GM12878 (cell line): ENCODE measurements around the gene NOL8. TPM values are rescaled to one million over a fixed set of nuclear protein-coding genes. Genes with fewer than 3 reads are reported as not detected.

Experiments used
- ATAC-seq: fragments of 200-7000 bp; cut with Tn5 transposase; 3 replicates; pipeline ENCODE4 v1.9.1; 2020; ENCODE audit warnings: mild to moderate bottlenecking, moderate library complexity
- BruUV-seq: library from RNA; stranded (reverse); fragments of 400-500 nt; replicated peaks from 2 replicates; lab custom pipeline; 2021; lab: Mats Ljungman, UMichigan
- CTCF ChIA-PET: fragments of 300-600 bp; sonication (Branson Sonifier 250); formaldehyde crosslinking; extraction: SDS; loops from one replicate; lab custom pipeline; 2021; ENCODE audit warnings: inconsistent platforms; lab: Yijun Ruan, JAX
- POLR2A ChIA-PET: fragments of 350-600 bp; formaldehyde crosslinking; extraction: SDS; loops from one replicate; lab custom pipeline; 2021; ENCODE audit warnings: inconsistent platforms; lab: Charles Lee
- RAD21 ChIA-PET: fragments of 300-600 bp; sonication (Branson Sonifier 250); formaldehyde crosslinking; loops from one replicate; lab custom pipeline; 2023; ENCODE audit warnings: antibody characterized with exemption; ENCODE audit not compliant: unreplicated experiment; lab: Charles Lee
- SMC1A ChIA-PET: fragments of 300-600 bp; sonication (Branson Sonifier 250); formaldehyde crosslinking; loops from one replicate; lab custom pipeline; 2023; ENCODE audit not compliant: unreplicated experiment, uncharacterized antibody; lab: Charles Lee
- DNase-seq: peaks from one replicate; pipeline ENCODE4 v3.0.0-alpha.2; 2011; ENCODE audit warnings: low read depth, low spot score
- FAIRE-seq: peaks from 3 replicates; lab custom pipeline; 2011; peaks lifted over from hg19 to GRCh38; lab: Jason Lieb, UNC
- H2AFZ ChIP-seq: 2 replicates; pipeline ENCODE4 v1.6.0; 2011; ENCODE audit warnings: low read depth, low read length, control low read depth; ENCODE audit not compliant: control insufficient read depth
- H3K27ac ChIP-seq: 2 replicates; pipeline ENCODE4 v1.5.1; 2011; ENCODE audit warnings: control low read depth; ENCODE audit not compliant: control insufficient read depth, insufficient read depth
- H3K27me3 ChIP-seq, 2 experiments: replicated peaks in 1 of 2; 2 replicates each; pipeline versions ENCODE4 v1.6.0 to v1.6.1; 2011; ENCODE audit warnings: low read length in 1 of 2; ENCODE audit not compliant: control insufficient read depth in 2 of 2, insufficient read depth in 2 of 2
- H3K36me3 ChIP-seq, 2 experiments: 2 replicates each; pipeline ENCODE4 v1.5.1; 2011; ENCODE audit warnings: low read length in 1 of 2; ENCODE audit not compliant: control insufficient read depth in 2 of 2, insufficient read depth in 2 of 2
- H3K4me1 ChIP-seq: 2 replicates; pipeline ENCODE4 v1.6.1; 2011; ENCODE audit warnings: mild to moderate bottlenecking, low read length, moderate library complexity, mixed read lengths; ENCODE audit not compliant: control insufficient read depth, insufficient read depth
- H3K4me2 ChIP-seq: 2 replicates; pipeline ENCODE4 v1.6.0; 2011; ENCODE audit warnings: control low read depth; ENCODE audit not compliant: control insufficient read depth, insufficient read depth
- H3K4me3 ChIP-seq: fragments of 200-600 bp; sonication (generic); 2 replicates; pipeline ENCODE4 v1.5.1; 2016
- H3K79me2 ChIP-seq: 2 replicates; pipeline ENCODE4 v1.6.0; 2011; ENCODE audit warnings: low read length; ENCODE audit not compliant: control insufficient read depth, insufficient read depth
- H3K9ac ChIP-seq: 2 replicates; pipeline ENCODE4 v1.8.0; 2011; ENCODE audit warnings: low read length, control low read depth, mixed read lengths; ENCODE audit not compliant: control insufficient read depth, insufficient read depth
- H3K9me3 ChIP-seq: replicated peaks from 3 replicates; pipeline ENCODE4 v1.5.1; 2011; ENCODE audit warnings: mild to moderate bottlenecking, low read length; ENCODE audit not compliant: control insufficient read depth, insufficient read depth
- H4K20me1 ChIP-seq: 2 replicates; pipeline ENCODE4 v1.6.0; 2011; ENCODE audit not compliant: control insufficient read depth, insufficient read depth
- BACH1 ChIP-seq: fragments of 450-650 bp; IDR thresholded peaks from 2 replicates; pipeline ENCODE4 v1.6.1; 2017; ENCODE audit warnings: mild to moderate bottlenecking, borderline replicate concordance
- BCL3 ChIP-seq: IDR thresholded peaks from 2 replicates; pipeline ENCODE4 v1.6.1; 2011; ENCODE audit warnings: borderline replicate concordance, low read depth, mild to moderate bottlenecking, moderate library complexity, low read length; ENCODE audit not compliant: insufficient read depth, poor library complexity, severe bottlenecking
- CEBPB ChIP-seq, 2 experiments: fragments of 150-350 bp in 1 of 2; IDR thresholded peaks; 2 replicates each; pipeline ENCODE4 v1.6.1; 2012 to 2014; ENCODE audit warnings: low read depth in 2 of 2, low read length in 2 of 2, borderline replicate concordance in 1 of 2, inconsistent platforms in 1 of 2
- CHD4 ChIP-seq: fragments of 200-600 bp; sonication (generic); IDR thresholded peaks from 2 replicates; pipeline ENCODE4 v1.6.1; 2016; ENCODE audit warnings: mild to moderate bottlenecking
- EED ChIP-seq: sonication (generic); IDR thresholded peaks from 2 replicates; pipeline ENCODE4 v1.6.1; 2016; ENCODE audit warnings: antibody characterized with exemption, low read depth
- FOXK2 ChIP-seq: fragments of 450-650 bp; IDR thresholded peaks from 2 replicates; pipeline ENCODE4 v1.6.1; 2017; ENCODE audit warnings: mild to moderate bottlenecking, moderate library complexity
- FOXM1 ChIP-seq: IDR thresholded peaks from 2 replicates; pipeline ENCODE4 v1.6.1; 2012; ENCODE audit warnings: low read depth, mild to moderate bottlenecking, inconsistent platforms, low read length, moderate library complexity
- IKZF2 ChIP-seq, 2 experiments: fragments of 450-650 bp; IDR thresholded peaks; 2 replicates each; pipeline ENCODE4 v1.6.1; 2017; ENCODE audit warnings: mild to moderate bottlenecking in 2 of 2, moderate library complexity in 2 of 2
- MEF2A ChIP-seq: IDR thresholded peaks from 2 replicates; pipeline ENCODE4 v1.6.1; 2011; ENCODE audit warnings: low read depth, mild to moderate bottlenecking, low read length, moderate library complexity; ENCODE audit not compliant: insufficient read depth
- MYB ChIP-seq: fragments of 150-350 bp; IDR thresholded peaks from 2 replicates; pipeline ENCODE4 v1.6.1; 2014; ENCODE audit warnings: mild to moderate bottlenecking, low read depth, low read length, borderline replicate concordance
- NRF1 ChIP-seq: conservative IDR thresholded peaks from 2 replicates; pipeline ENCODE4 v1.6.1; 2011; ENCODE audit warnings: mild to moderate bottlenecking, low read depth, low read length, improper control_type of control experiment
- SUZ12 ChIP-seq: fragments of 200-600 bp; sonication (generic); IDR thresholded peaks from one replicate; pipeline ENCODE4 v1.6.1; 2018; ENCODE audit warnings: antibody characterized with exemption, mild to moderate bottlenecking; ENCODE audit not compliant: unreplicated experiment
- TARDBP ChIP-seq: IDR thresholded peaks from 2 replicates; pipeline ENCODE4 v1.6.1; 2016; ENCODE audit warnings: borderline replicate concordance
- WGBS: methylation state at CpG from one replicate; pipeline ENCODE4 v1.1.6; 2016; ENCODE audit warnings: low lambda C conversion rate; ENCODE audit not compliant: insufficient replicate concordance, insufficient coverage; ENCODE audit errors: missing lambda C conversion rate; 5-methylcytosine and 5-hydroxymethylcytosine counted together
- in situ Hi-C: fragments of 300-500 bp; cut with MboI; formaldehyde crosslinking; loops from 9 replicates; pipeline ENCODE4 v1.14.3; 2018; ENCODE audit warnings: mixed read lengths
- intact Hi-C: fragments of 100-400 bp; cut with micrococcal nuclease; formaldehyde crosslinking; loops from one replicate; pipeline ENCODE4 v1.14.2; 2022; ENCODE audit not compliant: unreplicated experiment
- polyA plus RNA-seq, 11 experiments: library from polyadenylated mRNA; depleted of rRNA in 4 of 11; unstranded in 6 of 11; stranded (reverse) in 5 of 11; fragments of >200 nt; fragmentation: Nextera tagmentation in 4 of 11; fragmentation: Illumina TruSeq in 1 of 11; extraction: Ambion mirVana in 4 of 11; extraction: Trizol in 1 of 11; gene quantifications; 1 replicate in 1 of 11; 2 replicates in 10 of 11; pipeline versions ENCODE4 v1.2.1 to v1.2.3, GENCODE V29; 2011 to 2016; ENCODE audit warnings: inconsistent platforms in 2 of 11, missing spikeins in 2 of 11, low read depth in 1 of 11
- total RNA-seq, 4 experiments: library from RNA; depleted of rRNA in 3 of 4; stranded (reverse); fragments of >200 nt in 3 of 4; fragmentation: Illumina TruSeq in 1 of 4; extraction: Trizol in 1 of 4; gene quantifications; 2 replicates each; pipeline versions ENCODE4 v1.2.1 to v1.2.3, GENCODE V29; 2013 to 2021

Gene NOL8
- total and polyA plus RNA-seq, 10 of the 15 experiments (the other 5 are each of a cell fraction or from before 2014, with no cell fraction given) = 33.6 to 58.6 (median 49.2) TPM

- no peaks in the 10 kb centered on the region for H3K79me2 ChIP-seq
- ChIA-PET CTCF (no interaction called here), RAD21 (no interaction called here), POLR2A (no interaction called here), SMC1A (no interaction called here)
- H2AFZ ChIP-seq = no peak overlapping the region
- no peak for ATAC-seq
- no TSS peak for BruUV-seq
- no peak for TF ChIP-seq CHD4
- TF ChIP-seq BCL3 = no peak
- no peak for TF ChIP-seq IKZF2 (IDR thresholded peaks at IDR 0.05)
- TF ChIP-seq NRF1 = no peak
- no peak for TF ChIP-seq FOXK2
- TF ChIP-seq CEBPB (IDR thresholded peaks at IDR 0.05; ENCODE audit: borderline replicate concordance in 1 of 2, low read depth in 2 of 2, low read length in 2 of 2) = no peak
- TF ChIP-seq FOXM1 = no peak
- no peak for TF ChIP-seq MYB
- no peak for TF ChIP-seq MEF2A
- no peak for TF ChIP-seq EED
- no peak for TF ChIP-seq TARDBP
- TF ChIP-seq SUZ12 = no peak
- TF ChIP-seq BACH1 = no peak
- no peak overlapping the region for H3K4me2 ChIP-seq
- no peaks in the 10 kb centered on the region for H3K4me1 ChIP-seq
- H3K4me3 ChIP-seq = no peak overlapping the region
- WGBS = 95% methylated on average over 2 of the region's 2 CpGs
- intact Hi-C loops (no loop called here), in situ Hi-C loops (no loop called here)
- no peak for DNase-seq
- no peaks in the 10 kb centered on the region for H4K20me1 ChIP-seq
- no peak overlapping the region for H3K27ac ChIP-seq
- no peaks in the 10 kb centered on the region for H3K27me3 ChIP-seq
- no peak for FAIRE-seq
- H3K9ac ChIP-seq = no peak overlapping the region
- H3K9me3 ChIP-seq = no peaks in the 10 kb centered on the region
- peaks cover 35 to 57% of the 10 kb centered on the region in 2 experiments for H3K36me3 ChIP-seq
Observed at GRCh38 chr9:92257327-92257726, 67.8 kb downstream of the NOL8 start.
